ENCODE measurements around the gene COL8A1.
"Not testable (repeated sequence)": the region's sequence is repeated elsewhere in the genome, so short reads cannot be mapped to it uniquely, and the experiment has no call there.

Gene COL8A1

GRCh38 chr3:99638167-99638948 lies at the start of gene COL8A1:
Gene COL8A1, plus strand, starts transcription at chr3:99638594. Its CDS starts 152,089 bp downstream, at chr3:99790683.
- Mint-ChIP-seq H3K9me3 (no peaks in the 10 kb centered on the region), H3K36me3 (ENCODE audit: low read depth) (no peaks in the 10 kb centered on the region), H3K27me3 (ENCODE audit: low read depth) (peaks cover 74% of the 10 kb centered on the region), H3K4me1 (ENCODE audit: low read depth) (peaks cover 15% of the 10 kb centered on the region), H3K27ac (peak within 1 kb of the TSS; percentile 32), H3K4me3 (peak within 1 kb of the TSS; percentile 61)
- no peak for DNase-seq (ENCODE audit: low spot score)

GRCh38 chr3:99589168-99589567 lies 49.2 kb upstream of the COL8A1 start:
- not testable (repeated sequence) for H3K27me3 Mint-ChIP-seq (ENCODE audit: low read depth); H3K9me3 Mint-ChIP-seq; H3K4me1 Mint-ChIP-seq (ENCODE audit: low read depth); H3K36me3 Mint-ChIP-seq (ENCODE audit: low read depth); H3K27ac Mint-ChIP-seq; H3K4me3 Mint-ChIP-seq; DNase-seq (ENCODE audit: low spot score)

DNA sequence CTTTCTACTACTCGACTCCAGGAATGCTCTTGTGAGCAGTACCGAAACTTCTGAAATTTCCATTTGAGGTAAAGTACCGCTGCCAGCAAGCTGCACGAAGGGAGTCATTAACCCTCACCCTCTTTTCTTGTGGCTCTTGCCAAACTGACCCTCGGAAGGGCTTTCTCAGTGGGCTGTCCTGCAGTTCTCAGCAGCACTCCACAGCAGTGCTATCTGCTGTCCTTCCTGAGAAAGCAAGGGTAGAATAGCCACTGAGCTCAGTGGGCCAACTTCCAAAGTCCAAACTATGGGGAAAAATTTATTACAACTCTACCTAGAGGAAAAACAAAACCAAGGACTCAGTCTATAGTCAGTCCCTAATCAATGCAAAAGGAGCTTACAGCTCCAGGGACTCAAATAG lies 38.5 kb upstream of the COL8A1 start:
- no peak overlapping the region for H3K4me3 Mint-ChIP-seq
- no peaks in the 10 kb centered on the region for H3K9me3 Mint-ChIP-seq
- no peak overlapping the region for H3K27ac Mint-ChIP-seq
- no peaks in the 10 kb centered on the region for H3K36me3 Mint-ChIP-seq (ENCODE audit: low read depth)
- no peak for DNase-seq (ENCODE audit: low spot score)
- H3K27me3 Mint-ChIP-seq (ENCODE audit: low read depth) = no peaks in the 10 kb centered on the region
- H3K4me1 Mint-ChIP-seq (ENCODE audit: low read depth) = no peaks in the 10 kb centered on the region

- Mint-ChIP-seq H3K27me3 (ENCODE audit: low read depth) (no peaks in the 10 kb centered on the region), H3K36me3 (ENCODE audit: low read depth) (no peaks in the 10 kb centered on the region), H3K4me1 (ENCODE audit: low read depth) (no peaks in the 10 kb centered on the region)
Measured at GRCh38 chr3:99601515-99601914, 36.9 kb upstream of the COL8A1 start.

GRCh38 chr3:99602183-99602582 lies 36.2 kb upstream of the COL8A1 start:
- H3K27me3 Mint-ChIP-seq (ENCODE audit: low read depth) = no peaks in the 10 kb centered on the region
- H3K4me3 Mint-ChIP-seq = no peak overlapping the region
- no peaks in the 10 kb centered on the region for H3K36me3 Mint-ChIP-seq (ENCODE audit: low read depth)
- no peak for DNase-seq (ENCODE audit: low spot score)
- H3K27ac Mint-ChIP-seq = no peak overlapping the region
- H3K9me3 Mint-ChIP-seq = no peaks in the 10 kb centered on the region
- no peaks in the 10 kb centered on the region for H3K4me1 Mint-ChIP-seq (ENCODE audit: low read depth)

More at GRCh38 chr3:99601515-99601914, 36.9 kb upstream of the COL8A1 start:
- no peak for DNase-seq (ENCODE audit: low spot score)
- Mint-ChIP-seq H3K9me3 (no peaks in the 10 kb centered on the region), H3K27ac (no peak overlapping the region), H3K4me3 (no peak overlapping the region)

DNA sequence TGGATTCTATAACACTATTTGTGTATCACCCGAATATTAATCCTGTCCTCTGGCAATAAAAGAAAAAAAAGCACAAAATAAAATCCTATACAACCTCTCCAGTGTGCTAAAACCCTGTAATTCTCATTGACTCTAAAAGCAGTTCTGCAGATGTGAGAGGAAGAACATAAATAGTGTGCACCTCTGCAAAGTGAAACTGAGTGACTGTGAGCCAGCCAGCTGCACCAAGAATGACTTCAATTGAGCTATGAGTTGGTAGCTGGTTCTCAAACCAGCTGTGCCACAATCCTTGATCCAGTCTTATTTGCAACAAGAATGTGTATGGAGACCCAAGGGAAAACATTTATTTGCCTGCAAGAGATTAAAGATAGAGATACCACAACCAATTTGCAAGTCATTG lies 31.2 kb upstream of the COL8A1 start:
- H3K27ac Mint-ChIP-seq = no peak overlapping the region
- DNase-seq (ENCODE audit: low spot score) = no peak
- H3K4me1 Mint-ChIP-seq (ENCODE audit: low read depth) = no peaks in the 10 kb centered on the region
- no peaks in the 10 kb centered on the region for H3K36me3 Mint-ChIP-seq (ENCODE audit: low read depth)
- H3K27me3 Mint-ChIP-seq (ENCODE audit: low read depth) = no peaks in the 10 kb centered on the region
- no peak overlapping the region for H3K4me3 Mint-ChIP-seq
- H3K9me3 Mint-ChIP-seq = no peaks in the 10 kb centered on the region

DNA sequence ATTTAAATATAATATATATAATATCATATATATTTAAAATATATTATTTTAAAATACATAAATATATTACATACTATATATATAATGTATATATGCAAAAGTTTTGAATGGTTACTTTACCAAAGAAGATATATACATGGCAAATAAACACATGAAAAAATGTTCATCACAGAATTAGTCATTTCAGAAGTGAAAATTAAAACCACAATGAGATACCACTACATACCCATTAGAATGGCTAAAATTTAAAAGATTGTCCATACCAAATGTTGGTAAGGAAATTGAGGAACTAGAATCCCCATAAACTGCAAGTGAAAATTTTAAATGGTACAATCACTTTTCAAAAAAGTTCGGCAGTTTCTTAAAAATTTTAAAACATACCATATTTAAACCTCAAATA lies 23.6 kb upstream of the COL8A1 start:
- H3K36me3 Mint-ChIP-seq (ENCODE audit: low read depth) = no peaks in the 10 kb centered on the region
- H3K4me1 Mint-ChIP-seq (ENCODE audit: low read depth) = no peaks in the 10 kb centered on the region
- H3K27ac Mint-ChIP-seq = no peak overlapping the region
- peaks cover 4% of the 10 kb centered on the region for H3K9me3 Mint-ChIP-seq
- no peak overlapping the region for H3K4me3 Mint-ChIP-seq
- no peaks in the 10 kb centered on the region for H3K27me3 Mint-ChIP-seq (ENCODE audit: low read depth)
- no peak for DNase-seq (ENCODE audit: low spot score)

DNA sequence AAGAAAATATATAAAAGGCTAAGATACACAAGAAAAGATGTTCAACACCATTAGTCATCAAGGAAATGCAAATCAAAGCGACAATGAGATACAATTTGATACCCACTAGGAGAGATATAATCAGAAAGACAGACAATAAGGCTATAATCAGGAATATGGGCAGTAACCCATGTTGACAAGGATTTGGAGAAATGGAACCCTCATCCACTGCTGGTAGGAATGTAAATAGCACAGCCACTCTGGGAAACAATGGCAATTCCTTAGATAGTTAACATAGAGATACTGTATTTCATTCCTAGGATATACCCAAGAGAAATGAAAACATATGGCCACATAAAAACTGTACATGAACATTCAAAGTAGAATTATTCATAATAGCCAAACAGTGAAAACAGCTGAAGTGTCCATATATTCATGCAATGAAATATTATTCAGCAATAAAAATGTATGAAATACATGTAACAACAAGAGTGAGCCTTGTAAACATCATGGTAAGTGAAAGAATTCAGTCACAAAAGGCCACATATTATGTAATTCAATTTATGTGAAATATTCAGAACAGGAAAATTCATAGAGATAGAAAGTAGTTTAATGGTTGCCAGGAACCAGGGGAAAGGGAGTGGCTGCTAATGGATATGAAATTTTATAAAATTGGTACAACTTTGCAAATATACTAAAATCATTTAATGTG lies 18.2 kb upstream of the COL8A1 start:
- Mint-ChIP-seq H3K4me1 (ENCODE audit: low read depth) (no peaks in the 10 kb centered on the region), H3K27ac (no peak overlapping the region), H3K27me3 (ENCODE audit: low read depth) (peaks cover 2% of the 10 kb centered on the region), H3K36me3 (ENCODE audit: low read depth) (no peaks in the 10 kb centered on the region), H3K9me3 (peaks cover 2% of the 10 kb centered on the region), H3K4me3 (no peak overlapping the region)
- DNase-seq (ENCODE audit: low spot score) = no peak

- DNase-seq (ENCODE audit: low spot score) = no peak
- Mint-ChIP-seq H3K27me3 (ENCODE audit: low read depth) (peaks cover 2% of the 10 kb centered on the region), H3K4me3 (no peak overlapping the region), H3K36me3 (ENCODE audit: low read depth) (no peaks in the 10 kb centered on the region), H3K4me1 (ENCODE audit: low read depth) (peaks cover 2% of the 10 kb centered on the region), H3K27ac (no peak overlapping the region), H3K9me3 (no peaks in the 10 kb centered on the region)
Measured at GRCh38 chr3:99620976-99621375, 17.4 kb upstream of the COL8A1 start.

DNA sequence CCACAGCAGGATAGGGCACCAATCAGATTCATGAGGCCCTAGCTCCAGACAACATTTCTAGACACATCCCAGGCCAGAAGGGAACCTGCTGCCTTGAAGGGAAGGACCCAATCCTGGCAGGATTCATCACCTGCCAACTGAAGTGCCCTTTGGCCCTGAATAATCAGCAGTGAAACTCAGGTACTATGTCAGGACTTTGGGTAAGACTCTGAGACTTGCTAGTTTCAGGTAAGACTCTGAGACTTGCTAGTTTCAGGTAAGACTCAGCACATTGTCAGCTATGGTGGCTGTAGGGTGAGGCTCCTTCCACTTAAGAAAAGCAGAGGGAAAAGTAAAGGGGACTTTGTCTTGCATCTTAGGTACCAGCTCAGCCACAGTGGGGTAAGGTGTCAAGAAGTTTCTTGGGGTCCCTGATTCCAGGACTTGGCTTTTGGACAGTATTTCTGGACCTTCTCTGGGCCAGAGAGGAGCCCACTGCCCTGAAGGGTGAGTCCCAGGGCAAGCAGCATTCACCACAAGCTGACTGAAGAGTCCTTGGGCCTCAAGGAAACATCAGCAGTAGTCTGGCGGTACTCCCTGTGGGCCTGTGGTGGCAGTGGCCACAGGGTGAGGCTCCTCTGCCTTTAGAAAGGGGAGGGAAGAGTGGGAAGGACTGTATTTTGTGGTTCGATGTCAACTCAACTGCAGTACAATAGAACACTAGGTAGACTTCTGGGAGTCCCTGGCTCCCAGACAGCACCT lies 13.7 kb upstream of the COL8A1 start:
- no peaks in the 10 kb centered on the region for H3K9me3 Mint-ChIP-seq

GRCh38 chr3:99625237-99625622 lies 13.2 kb upstream of the COL8A1 start:
- DNase-seq (ENCODE audit: low spot score) = no peak
- H3K27me3 Mint-ChIP-seq (ENCODE audit: low read depth) = peaks cover 2% of the 10 kb centered on the region
- no peaks in the 10 kb centered on the region for H3K36me3 Mint-ChIP-seq (ENCODE audit: low read depth)
- peaks cover 16% of the 10 kb centered on the region for H3K4me1 Mint-ChIP-seq (ENCODE audit: low read depth)
- H3K27ac Mint-ChIP-seq = no peak overlapping the region
- H3K9me3 Mint-ChIP-seq = no peaks in the 10 kb centered on the region
- H3K4me3 Mint-ChIP-seq = no peak overlapping the region

More for the DNA sequence above, 13.7 kb upstream of the COL8A1 start:
- Mint-ChIP-seq H3K4me1 (ENCODE audit: low read depth) (peaks cover 16% of the 10 kb centered on the region), H3K36me3 (ENCODE audit: low read depth) (no peaks in the 10 kb centered on the region), H3K27me3 (ENCODE audit: low read depth) (peaks cover 2% of the 10 kb centered on the region), H3K27ac (no peak overlapping the region), H3K4me3 (no peak overlapping the region)
- DNase-seq (ENCODE audit: low spot score) = no peak

GRCh38 chr3:99625643-99626416 lies 12.6 kb upstream of the COL8A1 start:
- H3K4me3 Mint-ChIP-seq = no peak overlapping the region
- DNase-seq (ENCODE audit: low spot score) = no peak

GRCh38 chr3:99626417-99626788 lies 12.0 kb upstream of the COL8A1 start:
- Mint-ChIP-seq H3K36me3 (ENCODE audit: low read depth) (no peaks in the 10 kb centered on the region), H3K27ac (no peak overlapping the region), H3K4me1 (ENCODE audit: low read depth) (peaks cover 16% of the 10 kb centered on the region)

More at GRCh38 chr3:99625643-99626416, 12.6 kb upstream of the COL8A1 start:
- no peaks in the 10 kb centered on the region for H3K36me3 Mint-ChIP-seq (ENCODE audit: low read depth)
- H3K9me3 Mint-ChIP-seq = no peaks in the 10 kb centered on the region
- no peaks in the 10 kb centered on the region for H3K27me3 Mint-ChIP-seq (ENCODE audit: low read depth)
- H3K4me1 Mint-ChIP-seq (ENCODE audit: low read depth) = peaks cover 16% of the 10 kb centered on the region
- no peak overlapping the region for H3K27ac Mint-ChIP-seq

More at GRCh38 chr3:99626417-99626788, 12.0 kb upstream of the COL8A1 start:
- Mint-ChIP-seq H3K4me3 (no peak overlapping the region), H3K27me3 (ENCODE audit: low read depth) (no peaks in the 10 kb centered on the region), H3K9me3 (no peaks in the 10 kb centered on the region)
- no peak for DNase-seq (ENCODE audit: low spot score)

Measured in T-helper 2 cell treated with Interferon-gamma antibody and Interleukin-4, amounts not matched to agents 5 μg/mL and 100 μg/mL, for 36 hours (primary cell).